NCI-H2171 (cell line): ENCODE results near the gene PPFIA1.

ENCODE experiments used
- DNase-seq: peaks from one replicate; lab custom pipeline; 2025; lab: John Stamatoyannopoulos, UW

PPFIA1 gene

GRCh38 chr11:70297341-70297740, 26.9 kb downstream of the PPFIA1 start:
- DNase-seq: no peak

GRCh38 chr11:70298243-70298915, 27.9 kb downstream of the PPFIA1 start:
- DNase-seq: no peak

GRCh38 chr11:70299636-70300035, 29.1 kb downstream of the PPFIA1 start:
- no peak for DNase-seq

- no peak for DNase-seq
These were observed 30.7 kb downstream of the PPFIA1 start for GRCh38 chr11:70301191-70301590.

- no peak for DNase-seq
These were observed 31.4 kb downstream of the PPFIA1 start for GRCh38 chr11:70301721-70302418.

- DNase-seq: no peak
These were observed 31.9 kb downstream of the PPFIA1 start for GRCh38 chr11:70302419-70302752.

GRCh38 chr11:70303070-70303469, 32.6 kb downstream of the PPFIA1 start:
- no peak for DNase-seq

GRCh38 chr11:70304208-70304603, 33.7 kb downstream of the PPFIA1 start:
- DNase-seq: no peak

- DNase-seq: no peak
These were observed 35.0 kb downstream of the PPFIA1 start for GRCh38 chr11:70305501-70305900.

GRCh38 chr11:70306586-70307033, 36.1 kb downstream of the PPFIA1 start:
- no peak for DNase-seq

- no peak for DNase-seq
These were observed 36.7 kb downstream of the PPFIA1 start for GRCh38 chr11:70307176-70307575.

- no peak for DNase-seq
These were observed 41.1 kb downstream of the PPFIA1 start for GRCh38 chr11:70311616-70312015.

GRCh38 chr11:70312401-70313357, 42.2 kb downstream of the PPFIA1 start:
- DNase-seq: no peak

- DNase-seq: no peak
These were observed 43.5 kb downstream of the PPFIA1 start for GRCh38 chr11:70313945-70314344.

- no peak for DNase-seq
These were observed 44.2 kb downstream of the PPFIA1 start for GRCh38 chr11:70314730-70315129.

GRCh38 chr11:70315716-70316115, 45.2 kb downstream of the PPFIA1 start:
- DNase-seq: no peak

- DNase-seq: no peak
These were observed 47.3 kb downstream of the PPFIA1 start for GRCh38 chr11:70317581-70318305.

GRCh38 chr11:70319396-70320076, 49.0 kb downstream of the PPFIA1 start:
- no peak for DNase-seq

- no peak for DNase-seq
These were observed 52.2 kb downstream of the PPFIA1 start for GRCh38 chr11:70322666-70323065.

GRCh38 chr11:70323806-70324205, 53.3 kb downstream of the PPFIA1 start:
- no peak for DNase-seq

GRCh38 chr11:70324376-70325115, 54.1 kb downstream of the PPFIA1 start:
- no peak for DNase-seq
